ACC112 (cell line): ENCODE data around the gene UFC1.

Experiments used
- H2AFZ ChIP-seq: fragments of 200-600 bp; sonication (generic); one replicate; pipeline ENCODE4 v1.6.0; 2017; ENCODE audit warnings: antibody characterized with exemption, low read length; ENCODE audit not compliant: unreplicated experiment
- H3K27ac ChIP-seq: fragments of 200-600 bp; sonication (generic); 2 replicates; pipeline ENCODE4 v1.5.1; 2014; ENCODE audit warnings: low read depth, mild to moderate bottlenecking, antibody characterized with exemption, low read length, moderate library complexity
- H3K27me3 ChIP-seq: fragments of 200-600 bp; sonication (generic); 2 replicates; pipeline ENCODE4 v1.6.1; 2014; ENCODE audit warnings: mild to moderate bottlenecking, antibody characterized with exemption, low read length, moderate library complexity, mixed read lengths; ENCODE audit not compliant: insufficient read depth
- H3K36me3 ChIP-seq: fragments of 200-600 bp; sonication (generic); 2 replicates; pipeline ENCODE4 v1.6.1; 2016; ENCODE audit warnings: mild to moderate bottlenecking, antibody characterized with exemption, low read length, moderate library complexity, mixed read lengths; ENCODE audit not compliant: insufficient read depth
- H3K4me1 ChIP-seq: fragments of 200-600 bp; sonication (generic); one replicate; pipeline ENCODE4 v1.6.1; 2016; ENCODE audit warnings: low read length, mixed read lengths; ENCODE audit not compliant: insufficient read depth, unreplicated experiment, control insufficient read depth
- H3K4me3 ChIP-seq: fragments of 200-600 bp; sonication (generic); 2 replicates; pipeline ENCODE4 v1.5.1; 2014; ENCODE audit warnings: mild to moderate bottlenecking, low read depth, low read length
- H3K79me2 ChIP-seq: fragments of 200-600 bp; sonication (generic); one replicate; pipeline ENCODE4 v1.6.0; 2016; ENCODE audit warnings: low read length; ENCODE audit not compliant: control insufficient read depth, unreplicated experiment, insufficient read depth

Gene UFC1

DNA sequence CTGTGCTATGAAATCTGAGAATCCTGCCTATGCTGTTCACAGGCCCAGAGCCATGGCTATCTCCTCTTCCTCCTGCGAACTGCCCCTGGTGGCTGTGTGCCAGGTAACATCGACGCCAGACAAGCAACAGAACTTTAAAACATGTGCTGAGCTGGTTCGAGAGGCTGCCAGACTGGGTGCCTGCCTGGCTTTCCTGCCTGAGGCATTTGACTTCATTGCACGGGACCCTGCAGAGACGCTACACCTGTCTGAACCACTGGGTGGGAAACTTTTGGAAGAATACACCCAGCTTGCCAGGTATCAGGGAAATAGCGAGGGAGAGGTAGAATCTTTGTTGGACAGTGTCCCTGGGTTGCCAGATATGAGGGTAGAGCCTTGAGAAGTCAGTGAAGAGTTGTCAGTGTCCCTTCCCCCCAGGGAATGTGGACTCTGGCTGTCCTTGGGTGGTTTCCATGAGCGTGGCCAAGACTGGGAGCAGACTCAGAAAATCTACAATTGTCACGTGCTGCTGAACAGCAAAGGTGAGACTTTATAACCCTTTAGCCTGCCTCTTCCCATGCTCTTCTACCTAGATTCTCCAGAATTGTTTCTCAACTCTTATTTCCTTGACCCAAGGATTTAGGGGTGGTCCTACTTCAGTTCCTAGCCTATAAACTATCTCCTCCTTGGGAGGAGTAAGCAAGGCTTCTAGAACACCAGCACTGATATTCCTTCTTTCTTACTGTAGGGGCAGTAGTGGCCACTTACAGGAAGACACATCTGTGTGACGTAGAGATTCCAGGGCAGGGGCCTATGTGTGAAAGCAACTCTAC lies 34.5 kb upstream of the UFC1 start:
- peaks cover 38% of the 10 kb centered on the region for H3K4me1 ChIP-seq
- H3K4me3 ChIP-seq, result peak overlapping the region; percentile 93
- H3K27me3 ChIP-seq, result no peaks in the 10 kb centered on the region
- H3K36me3 ChIP-seq, result peaks cover 11% of the 10 kb centered on the region; the same call in 1 of the 2 replicates
- peaks cover 44% of the 10 kb centered on the region for H3K79me2 ChIP-seq
- H3K27ac ChIP-seq, result peak overlapping the region; percentile 87
- H2AFZ ChIP-seq, result no peak overlapping the region

DNA sequence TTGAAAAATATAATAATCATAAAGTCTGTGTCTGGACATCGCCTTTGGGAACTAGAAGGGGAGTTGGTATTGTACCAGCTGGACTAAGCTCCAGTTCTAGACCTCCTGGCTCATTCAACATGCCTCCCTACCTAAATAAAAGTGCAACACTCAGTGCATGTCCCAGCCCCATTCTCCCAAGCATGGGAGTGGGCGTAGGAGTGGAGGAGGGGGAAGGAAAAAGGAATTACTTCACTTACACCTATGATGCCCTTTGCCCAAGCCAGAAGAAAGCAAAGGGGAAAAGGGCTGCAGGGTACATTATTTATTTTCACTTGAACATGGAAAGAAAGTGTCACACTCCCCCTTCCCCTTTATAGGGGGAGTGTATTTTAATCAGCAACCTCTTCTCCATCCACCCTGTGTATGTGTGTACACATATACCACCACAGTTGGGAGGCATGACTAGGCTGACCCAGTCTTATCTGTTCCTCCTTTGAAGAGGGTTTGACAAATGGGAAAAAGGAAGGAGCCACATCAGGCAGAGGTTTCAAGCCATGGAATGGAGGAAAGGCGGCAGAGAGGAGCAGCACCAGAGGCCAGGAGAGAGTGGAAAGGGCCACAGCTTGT lies 32.6 kb upstream of the UFC1 start:
- H3K27ac ChIP-seq, result no peak overlapping the region
- H2AFZ ChIP-seq, result no peak overlapping the region
- H3K4me1 ChIP-seq, result peaks cover 21% of the 10 kb centered on the region
- H3K79me2 ChIP-seq, result peaks cover 35% of the 10 kb centered on the region
- no peaks in the 10 kb centered on the region for H3K27me3 ChIP-seq
- H3K4me3 ChIP-seq, result no peak overlapping the region
- peaks cover 11% of the 10 kb centered on the region; the same call in 1 of the 2 replicates for H3K36me3 ChIP-seq

DNA sequence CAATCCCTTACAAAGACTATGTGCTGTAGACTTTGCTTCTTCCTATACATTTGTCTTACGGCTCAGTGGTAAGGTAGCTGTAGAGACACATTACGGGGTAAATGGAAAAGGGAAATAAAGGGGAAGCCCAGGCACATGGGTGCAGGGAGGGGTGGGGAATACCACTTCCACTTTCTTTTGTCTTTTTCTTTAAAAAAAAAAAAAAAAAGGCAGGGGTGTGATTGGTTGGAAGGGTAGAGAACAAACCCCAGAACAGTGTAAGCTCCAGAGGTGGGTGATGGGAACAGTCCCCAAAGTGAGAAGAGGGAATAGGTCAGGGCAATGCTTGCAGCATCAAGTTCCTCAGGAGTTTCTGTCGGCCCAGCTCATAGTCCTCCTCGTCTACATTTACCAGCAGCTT lies 31.9 kb upstream of the UFC1 start:
- H2AFZ ChIP-seq, result no peak overlapping the region
- no peaks in the 10 kb centered on the region for H3K27me3 ChIP-seq
- H3K27ac ChIP-seq, result no peak overlapping the region
- peaks cover 32% of the 10 kb centered on the region for H3K79me2 ChIP-seq
- peaks cover 12% of the 10 kb centered on the region; the same call in 1 of the 2 replicates for H3K36me3 ChIP-seq
- peaks cover 19% of the 10 kb centered on the region for H3K4me1 ChIP-seq
- H3K4me3 ChIP-seq, result no peak overlapping the region

DNA sequence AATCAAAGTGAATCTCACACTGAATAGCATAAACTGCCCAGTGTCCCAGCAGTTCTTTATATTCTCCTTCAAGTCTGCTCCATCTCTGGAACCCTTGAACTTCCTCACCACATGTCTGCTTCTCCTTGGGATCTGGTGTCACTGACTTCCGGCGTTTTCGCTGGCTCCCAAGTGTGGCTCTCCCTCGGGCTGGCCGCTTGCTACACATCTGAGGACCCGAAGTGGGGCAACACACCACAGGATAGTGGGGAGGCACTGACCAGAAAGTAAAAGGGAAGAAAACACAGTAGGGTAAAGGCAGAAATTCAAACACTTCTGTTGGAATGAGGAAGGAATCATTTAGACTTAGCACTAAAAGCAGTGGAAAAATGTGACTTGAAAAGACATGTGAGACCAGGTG lies 30.8 kb upstream of the UFC1 start:
- H3K79me2 ChIP-seq, result peaks cover 34% of the 10 kb centered on the region
- H3K36me3 ChIP-seq, result peaks cover 21% of the 10 kb centered on the region; the same call in 1 of the 2 replicates
- H3K4me3 ChIP-seq, result no peak overlapping the region
- no peak overlapping the region for H2AFZ ChIP-seq
- H3K27me3 ChIP-seq, result no peaks in the 10 kb centered on the region
- peaks cover 19% of the 10 kb centered on the region for H3K4me1 ChIP-seq
- H3K27ac ChIP-seq, result no peak overlapping the region

DNA sequence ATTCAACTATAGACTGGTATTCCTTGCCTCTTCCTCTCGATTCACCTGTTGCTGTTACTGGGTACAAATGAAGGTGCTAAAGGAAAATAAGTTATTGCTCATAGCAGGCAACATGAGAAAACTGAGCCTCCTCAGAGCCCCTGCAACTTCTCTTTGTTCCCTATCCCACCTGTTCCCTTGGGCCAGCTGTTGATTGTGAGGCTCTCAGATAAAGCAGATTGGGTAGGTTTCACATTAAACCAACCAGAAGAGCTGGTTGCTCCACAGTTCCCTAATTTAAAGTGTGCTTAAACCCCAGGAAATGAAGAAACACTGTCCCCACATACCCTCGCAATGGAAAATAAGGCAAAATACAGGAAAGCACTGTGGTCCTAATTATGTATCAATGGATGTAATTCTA lies 26.1 kb upstream of the UFC1 start:
- no peak overlapping the region for H3K4me3 ChIP-seq
- H3K79me2 ChIP-seq, result peaks cover 64% of the 10 kb centered on the region
- H2AFZ ChIP-seq, result no peak overlapping the region
- H3K36me3 ChIP-seq, result peaks cover 22% of the 10 kb centered on the region
- no peaks in the 10 kb centered on the region for H3K27me3 ChIP-seq
- H3K27ac ChIP-seq, result no peak overlapping the region
- H3K4me1 ChIP-seq, result peaks cover 14% of the 10 kb centered on the region

DNA sequence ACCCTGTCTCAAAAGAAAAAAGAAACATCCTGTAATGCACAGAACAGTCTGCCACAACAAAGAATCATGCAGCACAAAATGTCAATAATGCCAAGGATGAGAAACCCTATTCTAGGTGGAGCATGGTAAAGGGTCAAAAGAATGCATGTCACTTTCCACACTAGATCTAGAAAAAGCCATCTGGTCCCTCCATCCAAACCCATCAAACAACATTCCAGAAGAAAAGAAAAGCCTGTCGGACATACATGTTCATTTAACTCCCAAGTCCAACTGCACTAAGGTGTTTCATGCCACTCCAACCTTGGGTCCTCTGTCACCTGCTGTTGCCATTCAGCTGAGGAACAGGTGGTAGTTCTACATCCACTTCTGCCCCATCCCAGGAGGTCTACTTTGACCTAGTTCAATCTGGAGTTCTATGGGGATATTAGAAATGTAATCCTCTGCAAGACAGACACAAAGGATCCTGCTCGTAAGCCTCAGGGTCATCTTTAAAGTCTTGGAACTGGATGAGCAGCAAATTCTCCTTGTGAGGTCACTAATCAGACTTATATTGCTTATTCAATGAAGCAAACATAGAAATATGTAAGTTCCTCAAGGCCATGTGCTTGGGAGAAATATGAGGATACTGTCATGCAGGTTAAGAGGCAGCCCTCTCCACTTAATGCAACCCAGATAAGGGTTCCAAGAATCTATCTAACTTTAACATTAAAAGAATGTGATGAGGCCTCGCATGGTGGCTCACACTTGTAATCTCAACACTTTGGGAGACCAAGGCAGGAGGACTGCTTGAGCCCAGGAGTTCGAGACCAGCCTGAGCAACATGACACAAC lies 25.0 kb upstream of the UFC1 start:
- no peaks in the 10 kb centered on the region for H3K27me3 ChIP-seq
- no peak overlapping the region for H3K27ac ChIP-seq
- no peak overlapping the region for H3K4me3 ChIP-seq
- peaks cover 14% of the 10 kb centered on the region for H3K4me1 ChIP-seq
- H3K36me3 ChIP-seq, result peaks cover 22% of the 10 kb centered on the region
- peaks cover 70% of the 10 kb centered on the region for H3K79me2 ChIP-seq
- H2AFZ ChIP-seq, result no peak overlapping the region

DNA sequence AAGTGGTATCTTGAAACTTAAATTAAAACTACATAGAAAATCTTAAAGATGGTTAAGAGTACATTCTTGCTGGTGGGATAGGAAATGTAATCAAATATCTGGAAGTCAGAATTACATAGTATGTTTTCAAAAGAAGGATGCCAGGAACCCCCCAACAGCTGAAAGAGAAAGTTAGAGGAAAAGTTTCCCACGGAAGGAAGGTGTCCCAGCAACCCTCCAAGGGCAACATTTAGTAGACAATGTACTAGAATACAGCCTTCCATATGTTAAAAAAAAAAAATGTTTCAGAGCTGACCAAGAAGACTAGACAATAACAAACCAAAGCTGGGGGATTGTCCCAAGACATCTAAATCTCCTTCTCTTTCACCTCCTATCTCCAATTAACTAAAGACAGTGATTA lies 23.5 kb upstream of the UFC1 start:
- H3K4me1 ChIP-seq, result peaks cover 14% of the 10 kb centered on the region
- H3K4me3 ChIP-seq, result peak overlapping the region; percentile 92
- no peak overlapping the region for H3K27ac ChIP-seq
- H3K36me3 ChIP-seq, result peaks cover 22% of the 10 kb centered on the region
- no peak overlapping the region for H2AFZ ChIP-seq
- H3K27me3 ChIP-seq, result no peaks in the 10 kb centered on the region
- H3K79me2 ChIP-seq, result peaks cover 78% of the 10 kb centered on the region

DNA sequence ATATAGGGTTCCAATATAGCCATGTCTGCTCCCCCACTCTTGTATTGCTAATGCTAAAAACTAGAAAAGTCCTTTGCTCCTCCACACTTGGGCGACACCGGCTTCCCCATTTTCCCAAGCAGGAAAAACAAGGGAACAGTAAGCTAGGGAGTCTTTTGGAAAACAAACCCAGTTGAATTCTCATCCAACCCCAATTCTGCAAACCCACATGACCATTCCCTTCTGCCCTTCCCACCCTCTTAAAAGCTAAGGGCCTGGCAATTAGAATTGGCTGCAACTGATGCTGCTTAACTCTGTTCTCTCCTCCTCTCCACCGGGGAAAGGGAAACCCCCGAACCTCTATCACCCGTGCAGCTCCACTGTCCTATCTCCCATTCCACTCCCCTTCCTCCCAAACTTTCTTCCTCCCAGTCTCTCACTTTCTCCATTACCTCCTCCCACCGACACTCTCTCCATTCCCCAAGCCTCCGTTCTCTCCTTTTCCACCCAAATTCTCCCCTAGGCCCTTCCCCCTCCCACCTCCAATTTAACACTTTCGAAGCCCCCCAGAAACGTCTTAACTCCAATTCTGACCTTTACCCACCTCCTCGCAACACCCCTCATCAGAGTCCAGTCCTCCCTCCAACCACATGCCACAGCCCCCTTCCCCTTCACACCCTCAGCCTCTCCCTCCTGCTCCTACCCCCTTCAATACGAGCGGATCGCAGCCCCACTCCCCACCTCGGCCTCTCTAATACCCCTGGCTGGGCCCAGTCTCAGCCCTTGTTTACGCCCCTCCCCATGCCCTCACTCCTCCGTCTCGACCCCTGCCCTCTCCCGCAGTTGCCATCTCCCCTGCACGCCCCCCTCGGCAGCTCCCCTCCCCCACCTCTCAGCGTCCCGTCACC lies 22.0 kb upstream of the UFC1 start:
- H3K27ac ChIP-seq, result peak overlapping the region; percentile 89
- H3K4me1 ChIP-seq, result peaks cover 14% of the 10 kb centered on the region
- peak overlapping the region; percentile 73 for H2AFZ ChIP-seq
- H3K27me3 ChIP-seq, result no peaks in the 10 kb centered on the region
- H3K36me3 ChIP-seq, result peaks cover 22% of the 10 kb centered on the region
- peak overlapping the region; percentile 92 for H3K4me3 ChIP-seq
- H3K79me2 ChIP-seq, result peaks cover 70% of the 10 kb centered on the region

DNA sequence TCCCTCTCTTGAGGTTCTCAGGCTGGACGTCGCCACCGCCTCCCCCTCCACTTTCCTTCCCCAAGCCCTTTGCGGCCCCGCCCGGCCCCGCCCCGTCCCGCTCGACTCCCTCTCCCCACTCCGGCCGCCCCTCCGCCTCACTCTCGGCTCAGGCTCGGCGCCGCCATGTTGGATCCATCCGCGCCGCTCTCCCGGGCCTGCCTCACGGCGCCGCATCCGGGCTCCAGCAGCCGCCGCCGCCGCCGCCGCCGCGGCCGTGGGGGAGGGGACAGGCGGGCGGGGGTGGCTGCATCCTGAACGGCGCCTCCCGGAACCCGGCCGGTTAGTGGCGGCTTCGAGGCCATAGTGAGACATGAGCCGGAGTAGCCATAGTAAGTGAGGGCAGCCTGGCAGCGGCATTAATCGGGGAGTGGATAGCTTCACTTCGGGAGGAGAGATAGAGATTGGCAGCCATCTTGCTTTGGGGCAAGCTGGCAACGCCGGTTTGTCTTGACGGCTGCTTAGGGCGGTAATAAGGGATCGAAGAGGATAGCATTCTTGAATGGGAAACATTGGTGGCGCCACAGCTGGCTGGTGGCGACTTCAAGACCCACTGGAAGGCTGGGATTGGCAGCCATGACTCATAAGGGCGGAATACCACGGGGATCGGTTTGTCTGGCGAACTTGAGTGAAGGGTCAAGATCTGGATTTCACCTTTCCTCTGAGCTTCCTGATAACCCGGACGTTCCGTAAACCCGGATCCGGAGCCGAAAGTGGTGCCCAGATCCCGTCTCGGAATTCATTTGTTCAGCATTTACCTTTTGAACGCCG lies 21.2 kb upstream of the UFC1 start, which contains the start of gene DEDD:
Gene DEDD, minus strand, starts transcription at position 258 of the 810 bp plus-strand sequence. CDS start 8,205 bp downstream, outside the sequence.
- Histone ChIP-seq H3K4me3 (peak within 1 kb of the TSS; percentile 92), H3K4me1 (peaks cover 14% of the 10 kb centered on the region), H3K27ac (peak within 1 kb of the TSS; percentile 89), H2AFZ (peak within 1 kb of the TSS; percentile 73), H3K27me3 (no peaks in the 10 kb centered on the region), H3K79me2 (peaks cover 61% of the 10 kb centered on the region), H3K36me3 (peaks cover 14% of the 10 kb centered on the region)
